H1 (cell line): ENCODE data around the gene NELFB. TPM values are rescaled to one million over a fixed set of nuclear protein-coding genes. Genes with fewer than 3 reads are reported as not detected.
A peak's percentile ranks its signal among the peaks of the same experiment; 100 is the strongest.

Experiments used
- CTCF ChIA-PET: fragments of 300-600 bp; sonication (Branson Sonifier 250); formaldehyde crosslinking; loops from one replicate; lab custom pipeline; 2021; ENCODE audit not compliant: partially characterized antibody; lab: Charles Lee
- POLR2A ChIA-PET: fragments of 300-600 bp; sonication (Branson Sonifier 250); formaldehyde crosslinking; loops from one replicate; lab custom pipeline; 2021; ENCODE audit warnings: inconsistent platforms; ENCODE audit not compliant: partially characterized antibody; lab: Charles Lee
- DNase-seq, 2 experiments: peaks; one replicate each; pipeline versions ENCODE4 v3.0.0 to v3.0.0-alpha.2; 2010 to 2022; ENCODE audit warnings: low spot score in 2 of 2, low read depth in 1 of 2, mixed read lengths in 1 of 2
- FAIRE-seq: peaks from 2 replicates; lab custom pipeline; 2011; peaks lifted over from hg19 to GRCh38; lab: Jason Lieb, UNC
- H2AFZ ChIP-seq: 2 replicates; pipeline ENCODE4 v1.8.1; 2012; ENCODE audit warnings: low read length, inconsistent platforms
- H2AK5ac ChIP-seq: 2 replicates; pipeline ENCODE4 v1.6.1; 2013; ENCODE audit warnings: low read depth, low read length
- H2BK120ac ChIP-seq: replicated peaks from 2 replicates; pipeline ENCODE3; 2013; ENCODE audit warnings: low read depth, low read length, inconsistent platforms
- H2BK12ac ChIP-seq: 2 replicates; pipeline ENCODE4 v1.6.1; 2013; ENCODE audit warnings: low read depth, low read length
- H2BK15ac ChIP-seq: 2 replicates; pipeline ENCODE4 v1.6.1; 2013; ENCODE audit warnings: low read length
- H2BK20ac ChIP-seq: 2 replicates; pipeline ENCODE4 v1.6.1; 2013; ENCODE audit warnings: low read length
- H2BK5ac ChIP-seq: 2 replicates; pipeline ENCODE4 v1.6.1; 2013; ENCODE audit warnings: low read depth, low read length
- H3K14ac ChIP-seq: 2 replicates; pipeline ENCODE4 v1.6.1; 2013; ENCODE audit warnings: inconsistent platforms; ENCODE audit not compliant: insufficient read length
- H3K18ac ChIP-seq: 2 replicates; pipeline ENCODE4 v1.6.1; 2013; ENCODE audit warnings: low read length; ENCODE audit errors: extremely low read depth
- H3K23ac ChIP-seq: 2 replicates; pipeline ENCODE4 v1.6.1; 2013; ENCODE audit warnings: inconsistent platforms; ENCODE audit not compliant: insufficient read length
- H3K23me2 ChIP-seq: 2 replicates; pipeline ENCODE4 v1.6.1; 2013; ENCODE audit warnings: low read depth, low read length
- H3K27ac ChIP-seq: 2 replicates; pipeline ENCODE4 v1.6.1; 2011; ENCODE audit warnings: low read depth, low read length, inconsistent platforms
- H3K27me3 ChIP-seq, 4 experiments: replicated peaks in 1 of 4; 1 replicate in 1 of 4; 2 replicates in 3 of 4; pipeline versions ENCODE4 v1.6.1 to v1.8.1; 2011 to 2013; ENCODE audit warnings: low read length in 3 of 4, mild to moderate bottlenecking in 3 of 4, inconsistent platforms in 2 of 4, mixed read lengths in 2 of 4, moderate library complexity in 1 of 4; ENCODE audit not compliant: control insufficient read depth in 3 of 4, insufficient read depth in 3 of 4; ENCODE audit errors: extremely low read depth in 1 of 4
- H3K36me3 ChIP-seq, 4 experiments: 2 replicates each; pipeline versions ENCODE4 v1.6.1 to v1.8.1; 2011 to 2013; ENCODE audit warnings: mild to moderate bottlenecking in 4 of 4, low read length in 3 of 4, moderate library complexity in 2 of 4, control low read depth in 1 of 4, inconsistent platforms in 1 of 4; ENCODE audit not compliant: insufficient read depth in 4 of 4, control insufficient read depth in 2 of 4
- H3K4ac ChIP-seq: replicated peaks from 2 replicates; pipeline ENCODE3; 2013; ENCODE audit warnings: low read length, low read depth, mixed read lengths, inconsistent platforms; ENCODE audit not compliant: insufficient read length
- H3K4me1 ChIP-seq, 4 experiments: replicated peaks in 1 of 4; 1 replicate in 1 of 4; 2 replicates in 3 of 4; pipeline versions ENCODE4 v1.6.1 to v1.8.1; 2011 to 2013; ENCODE audit warnings: low read length in 3 of 4, inconsistent platforms in 2 of 4, mixed read lengths in 1 of 4; ENCODE audit not compliant: insufficient read depth in 4 of 4, control insufficient read depth in 3 of 4
- H3K4me2 ChIP-seq, 2 experiments: 2 replicates each; pipeline versions ENCODE4 v1.6.1 to v1.8.1; 2011 to 2013; ENCODE audit warnings: low read depth in 2 of 2, low read length in 2 of 2, control low read depth in 1 of 2, inconsistent platforms in 1 of 2, mild to moderate bottlenecking in 1 of 2; ENCODE audit not compliant: insufficient read depth in 1 of 2
- H3K4me3 ChIP-seq, 4 experiments: fragments of 200-600, 300-600 bp in 1 of 4; sonication (generic), shearing (Covaris generic), sonication (Bioruptor Twin) in 1 of 4; 2 replicates each; pipeline versions ENCODE4 v1.5.1 to v1.8.1; 2011 to 2016; ENCODE audit warnings: low read length in 4 of 4, low read depth in 3 of 4, control low read depth in 2 of 4, inconsistent platforms in 2 of 4, mild to moderate bottlenecking in 2 of 4, mixed read lengths in 1 of 4, moderate library complexity in 1 of 4; ENCODE audit not compliant: insufficient read depth in 2 of 4; ENCODE audit errors: extremely low read depth in 1 of 4
- H3K56ac ChIP-seq: replicated peaks from 2 replicates; pipeline ENCODE3; 2013; ENCODE audit warnings: low read depth, mild to moderate bottlenecking, mixed read lengths, low read length, inconsistent platforms; ENCODE audit not compliant: insufficient read length
- H3K79me1 ChIP-seq: 2 replicates; pipeline ENCODE4 v1.6.1; 2013; ENCODE audit warnings: low read depth, low read length, control low read depth
- H3K79me2 ChIP-seq, 2 experiments: 2 replicates each; pipeline versions ENCODE4 v1.6.1 to v1.8.1; 2012 to 2013; ENCODE audit warnings: low read length in 2 of 2, mild to moderate bottlenecking in 2 of 2, inconsistent platforms in 1 of 2; ENCODE audit not compliant: insufficient read depth in 2 of 2, control insufficient read depth in 1 of 2
- H3K9ac ChIP-seq, 4 experiments: replicated peaks in 1 of 4; 1 replicate in 1 of 4; 2 replicates in 3 of 4; pipeline versions ENCODE4 v1.6.1 to v1.8.1; 2011 to 2013; ENCODE audit warnings: low read depth in 3 of 4, low read length in 3 of 4, control low read depth in 2 of 4, mild to moderate bottlenecking in 2 of 4, moderate library complexity in 2 of 4, inconsistent platforms in 1 of 4; ENCODE audit errors: extremely low read depth in 1 of 4
- H3K9me3 ChIP-seq, 2 experiments: 2 replicates each; pipeline versions ENCODE4 v1.6.1 to v1.8.1; 2012 to 2013; ENCODE audit warnings: mild to moderate bottlenecking in 2 of 2, moderate library complexity in 2 of 2, control low read depth in 1 of 2, inconsistent platforms in 1 of 2, low read depth in 1 of 2, low read length in 1 of 2, mixed read lengths in 1 of 2; ENCODE audit not compliant: insufficient read depth in 2 of 2
- H4K20me1 ChIP-seq, 2 experiments: replicated peaks in 1 of 2; 2 replicates each; pipeline versions ENCODE3 to v1.8.1; 2011 to 2013; ENCODE audit warnings: inconsistent platforms in 2 of 2, low read length in 2 of 2, mild to moderate bottlenecking in 1 of 2; ENCODE audit not compliant: insufficient read depth in 2 of 2, control insufficient read depth in 1 of 2
- H4K5ac ChIP-seq: 2 replicates; pipeline ENCODE4 v1.6.1; 2013; ENCODE audit warnings: low read length, low read depth, mixed read lengths, inconsistent platforms; ENCODE audit not compliant: insufficient read length
- H4K8ac ChIP-seq: 2 replicates; pipeline ENCODE4 v1.8.0; 2013; ENCODE audit warnings: mild to moderate bottlenecking, moderate library complexity, low read length, inconsistent platforms; ENCODE audit not compliant: insufficient read depth; ENCODE audit errors: extremely low read depth
- H4K91ac ChIP-seq: replicated peaks from 2 replicates; pipeline ENCODE3; 2013; ENCODE audit warnings: low read length, mixed read lengths, inconsistent platforms; ENCODE audit not compliant: insufficient read length
- RBBP5 ChIP-seq: IDR thresholded peaks from 2 replicates; pipeline ENCODE4 v1.7.1; 2012; ENCODE audit warnings: low read depth, mild to moderate bottlenecking, inconsistent platforms, low read length, moderate library complexity, borderline replicate concordance
- WGBS, 2 experiments: shearing (Covaris generic) in 1 of 2; methylation state at CpG; one replicate each; pipeline versions ENCODE4 v1.1.6 to v1.1.7; 2013 to 2015; ENCODE audit warnings: low lambda C conversion rate in 2 of 2, mixed read lengths in 2 of 2, inconsistent platforms in 1 of 2, low coverage in 1 of 2, missing lambda C conversion rate in 1 of 2; ENCODE audit not compliant: insufficient replicate concordance in 2 of 2, insufficient coverage in 1 of 2, insufficient read length in 1 of 2; ENCODE audit errors: extremely low coverage in 1 of 2, missing lambda C conversion rate in 1 of 2; 5-methylcytosine and 5-hydroxymethylcytosine counted together
- polyA plus RNA-seq, 7 experiments: library from polyadenylated mRNA; depleted of rRNA in 3 of 7; stranded (reverse) in 5 of 7; unstranded in 2 of 7; fragments of >200 nt in 5 of 7; fragments of 200-250 nt in 2 of 7; gene quantifications; 1 replicate in 5 of 7; 2 replicates in 1 of 7; 4 replicates in 1 of 7; pipeline versions ENCODE4 v1.2.1 to v1.2.3, GENCODE V29; 2011 to 2013; ENCODE audit warnings: missing spikeins in 2 of 7, mixed read lengths in 2 of 7
- total RNA-seq: library from RNA; stranded (reverse); fragmentation: NEBNext Ultra II Directional; extraction: Animal tissue kit (Norgen Biotek cat#: 25700); gene quantifications from 2 replicates; pipeline ENCODE4 v1.2.1, GENCODE V29; 2021
- TF ChIP-seq, protein P1 (sequence below): IDR thresholded peaks from 2 replicates; pipeline ENCODE4 v1.6.1; 2011; ENCODE audit warnings: low read length, improper control_type of control experiment

Gene NELFB
- total and polyA plus RNA-seq, 2 of the 8 experiments (the other 6 are each of a cell fraction or from before 2014, with no cell fraction given), result 57.6 to 78.0 TPM

DNA sequence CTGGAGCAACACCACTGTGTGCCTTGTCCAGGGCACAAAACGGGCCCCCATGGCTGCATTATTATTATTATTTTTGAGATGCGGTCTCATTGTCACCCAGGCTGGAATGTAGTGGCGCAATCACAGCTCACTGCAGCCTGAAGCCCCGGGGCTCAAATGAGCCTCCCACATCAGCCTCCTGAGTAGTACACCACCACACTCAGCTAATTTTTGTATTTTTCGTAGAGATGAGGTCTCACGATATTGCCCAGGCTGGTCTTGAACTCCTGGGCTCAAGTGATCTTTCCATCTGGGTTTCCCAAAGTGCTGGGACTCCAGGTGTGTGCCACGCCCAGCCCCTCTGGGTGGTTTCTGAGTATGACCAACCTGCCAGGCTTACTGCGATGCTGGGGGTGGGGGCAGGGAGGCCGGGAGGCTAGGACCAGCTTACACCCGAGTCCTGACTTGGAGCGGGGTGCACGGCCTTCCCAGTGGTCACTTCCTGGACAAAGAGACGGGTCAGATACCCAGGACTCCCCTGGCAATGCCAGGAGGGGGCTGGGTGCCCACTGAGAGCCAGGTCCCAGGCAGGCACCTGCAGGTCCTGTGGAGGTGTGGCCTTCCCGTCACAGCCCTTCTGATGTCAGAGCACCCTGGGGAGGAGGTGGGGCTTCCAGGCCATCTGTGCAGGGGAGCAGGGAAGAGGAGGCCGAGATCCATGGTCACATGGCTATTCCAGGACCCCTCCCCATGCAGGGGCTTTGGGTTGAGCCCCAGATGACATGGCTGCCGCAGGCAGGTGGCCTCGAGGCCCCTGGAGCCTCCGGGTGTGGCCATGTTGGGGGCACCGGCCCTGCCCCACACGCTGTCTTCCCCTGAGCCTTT is 55.3 kb downstream of the NELFB start:
- Histone ChIP-seq H2AK5ac (no peak overlapping the region), H3K56ac (no peak overlapping the region)
- TF ChIP-seq, protein P1, sequence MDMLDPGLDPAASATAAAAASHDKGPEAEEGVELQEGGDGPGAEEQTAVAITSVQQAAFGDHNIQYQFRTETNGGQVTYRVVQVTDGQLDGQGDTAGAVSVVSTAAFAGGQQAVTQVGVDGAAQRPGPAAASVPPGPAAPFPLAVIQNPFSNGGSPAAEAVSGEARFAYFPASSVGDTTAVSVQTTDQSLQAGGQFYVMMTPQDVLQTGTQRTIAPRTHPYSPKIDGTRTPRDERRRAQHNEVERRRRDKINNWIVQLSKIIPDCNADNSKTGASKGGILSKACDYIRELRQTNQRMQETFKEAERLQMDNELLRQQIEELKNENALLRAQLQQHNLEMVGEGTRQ, result peak; percentile 18; the same call in 1 of the 2 replicates
- TF ChIP-seq RBBP5, result no peak
- TF ChIP-seq, all 59 proteins: peak for 1
- CTCF ChIA-PET, result interaction anchor here (1.3 kb wide), 1 partner anchor 9 kb away, joined by 8 read pairs; the partner anchor contains the start of gene NRARP
- H4K20me1 ChIP-seq, result no peaks in the 10 kb centered on the region
- H2AFZ ChIP-seq, result no peak overlapping the region
- no peaks in the 10 kb centered on the region for H3K23me2 ChIP-seq
- no peaks in the 10 kb centered on the region for H3K9me3 ChIP-seq
- no peak overlapping the region for H3K4me3 ChIP-seq
- POLR2A ChIA-PET, result interaction anchor here (11.9 kb wide), 1 partner anchor 10 kb away, joined by 129 read pairs; the partner anchor contains the start of gene NRARP
- no peak overlapping the region for H2BK15ac ChIP-seq
- H3K14ac ChIP-seq, result no peak overlapping the region
- H3K27me3 ChIP-seq, result no peaks in the 10 kb centered on the region
- H2BK20ac ChIP-seq, result 0 out of 2 replicates have a peak overlapping the region, but pooled peaks have one; percentile 72
- H3K79me2 ChIP-seq, result no peaks in the 10 kb centered on the region
- H3K4ac ChIP-seq, result peak overlapping the region; percentile 23
- no peak overlapping the region for H3K4me2 ChIP-seq
- H2BK120ac ChIP-seq, result no peak overlapping the region
- no peaks in the 10 kb centered on the region for H3K36me3 ChIP-seq
- no peak overlapping the region for H2BK12ac ChIP-seq
- H4K5ac ChIP-seq, result no peak overlapping the region
- no peak overlapping the region for H3K23ac ChIP-seq
- DNase-seq, result peak in 1 of 2 experiments; percentile 49
- no peak for FAIRE-seq
- H3K4me1 ChIP-seq, result peaks cover 0 to 35% (median 25%) of the 10 kb centered on the region in 4 experiments; a peak in 6 of 7 replicates
- no peak overlapping the region for H4K91ac ChIP-seq
- H4K8ac ChIP-seq, result peak overlapping the region; percentile 68
- no peak overlapping the region for H3K27ac ChIP-seq
- H3K79me1 ChIP-seq, result no peaks in the 10 kb centered on the region
- no peak overlapping the region for H3K18ac ChIP-seq
- peak overlapping the region; percentile 81; the same call in 1 of the 2 replicates for H2BK5ac ChIP-seq
- 83% methylated on average over 16 of the region's 20 CpGs; no CpG with 5 or more reads in 1 of the 2 experiments for WGBS, 2 experiments
- H3K9ac ChIP-seq, result no peak overlapping the region
